HepG2 (cell line): ENCODE results near the gene ANKRD11. TPM values are rescaled to one million over a fixed set of nuclear protein-coding genes. Genes with fewer than 3 reads are reported as not detected.

Experiments
- ATF7 ChIP-seq, 2 experiments: fragments of 450-650 bp in 1 of 2; sonication (generic) in 1 of 2; formaldehyde crosslinking in 1 of 2; IDR thresholded peaks; 2 replicates each; pipeline versions ENCODE4 v1.4.0 to v1.6.1; 2016 to 2020; ENCODE audit warnings: antibody characterized with exemption in 1 of 2, mild to moderate bottlenecking in 1 of 2, missing genetic modification reagents in 1 of 2
- CHCHD3 ChIP-seq: sonication (generic); formaldehyde crosslinking; IDR thresholded peaks from 2 replicates; pipeline ENCODE4 v1.8.0; 2022; ENCODE audit warnings: mild to moderate bottlenecking, missing genetic modification reagents, moderate library complexity
- E2F1 ChIP-seq: sonication (generic); formaldehyde crosslinking; IDR thresholded peaks from 2 replicates; pipeline ENCODE4 v1.5.0; 2020; ENCODE audit warnings: missing genetic modification reagents
- HDAC1 ChIP-seq: sonication (generic); formaldehyde crosslinking; IDR thresholded peaks from 2 replicates; pipeline ENCODE4 v1.5.1; 2020; ENCODE audit warnings: mild to moderate bottlenecking, missing genetic modification reagents
- HINFP ChIP-seq: sonication (generic); formaldehyde crosslinking; IDR thresholded peaks from 2 replicates; pipeline ENCODE4 v1.4.0; 2020; ENCODE audit warnings: low read depth, mild to moderate bottlenecking, missing genetic modification reagents
- IRF2 ChIP-seq: IDR thresholded peaks from 2 replicates; pipeline ENCODE4 v1.6.1; 2018; ENCODE audit warnings: missing genetic modification reagents, missing compliant biosample characterization
- PRDM15 ChIP-seq: sonication (generic); formaldehyde crosslinking; IDR thresholded peaks from 2 replicates; pipeline ENCODE4 v1.4.0; 2020; ENCODE audit warnings: missing genetic modification reagents
- SCMH1 ChIP-seq: sonication (generic); formaldehyde crosslinking; IDR thresholded peaks from 2 replicates; pipeline ENCODE4 v1.9.0; 2021; ENCODE audit warnings: missing genetic modification reagents, mild to moderate bottlenecking, borderline replicate concordance
- SMYD3 ChIP-seq: sonication (generic); formaldehyde crosslinking; IDR thresholded peaks from 2 replicates; pipeline ENCODE4 v1.8.1; 2023; ENCODE audit warnings: mild to moderate bottlenecking, missing genetic modification reagents
- TEAD2 ChIP-seq: sonication (generic); formaldehyde crosslinking; IDR thresholded peaks from 2 replicates; pipeline ENCODE4 v1.9.0; 2021; ENCODE audit warnings: missing genetic modification reagents
- ZBTB14 ChIP-seq: sonication (generic); formaldehyde crosslinking; IDR thresholded peaks from 2 replicates; pipeline ENCODE4 v1.4.0; 2020; ENCODE audit warnings: missing genetic modification reagents
- ZBTB38 ChIP-seq: sonication (generic); formaldehyde crosslinking; IDR thresholded peaks from 2 replicates; pipeline ENCODE4 v1.5.1; 2020; ENCODE audit warnings: mild to moderate bottlenecking, missing genetic modification reagents
- ZMYM3 ChIP-seq: sonication (generic); formaldehyde crosslinking; IDR thresholded peaks from 2 replicates; pipeline ENCODE4 v1.5.1; 2020; ENCODE audit warnings: mild to moderate bottlenecking, missing genetic modification reagents
- ZNF224 ChIP-seq: sonication (generic); formaldehyde crosslinking; IDR thresholded peaks from 2 replicates; pipeline ENCODE4 v1.5.0; 2020; ENCODE audit warnings: mild to moderate bottlenecking, missing genetic modification reagents
- ZNF317 ChIP-seq: sonication (generic); formaldehyde crosslinking; IDR thresholded peaks from 2 replicates; pipeline ENCODE4 v1.5.0; 2020; ENCODE audit warnings: mild to moderate bottlenecking, missing genetic modification reagents
- ZNF331 ChIP-seq: sonication (generic); formaldehyde crosslinking; IDR thresholded peaks from 2 replicates; pipeline ENCODE4 v1.4.0; 2020; ENCODE audit warnings: missing genetic modification reagents
- ZNF556 ChIP-seq: sonication (generic); formaldehyde crosslinking; IDR thresholded peaks from 2 replicates; pipeline ENCODE4 v1.4.0; 2020; ENCODE audit warnings: mild to moderate bottlenecking, missing genetic modification reagents, borderline replicate concordance
- ZNF563 ChIP-seq: sonication (generic); formaldehyde crosslinking; IDR thresholded peaks from 2 replicates; pipeline ENCODE4 v1.8.0; 2022; ENCODE audit warnings: mild to moderate bottlenecking, moderate library complexity, missing genetic modification reagents
- ZNF619 ChIP-seq: sonication (generic); formaldehyde crosslinking; IDR thresholded peaks from 2 replicates; pipeline ENCODE4 v1.4.0; 2020; ENCODE audit warnings: mild to moderate bottlenecking, missing genetic modification reagents
- ZNF629 ChIP-seq: sonication (generic); formaldehyde crosslinking; conservative IDR thresholded peaks from 2 replicates; pipeline ENCODE4 v1.5.0; 2020; ENCODE audit warnings: missing genetic modification reagents
- ZNF777 ChIP-seq: sonication (generic); formaldehyde crosslinking; IDR thresholded peaks from 2 replicates; pipeline ENCODE4 v1.4.0; 2020; ENCODE audit warnings: missing genetic modification reagents
- ZNF883 ChIP-seq: sonication (generic); formaldehyde crosslinking; IDR thresholded peaks from 2 replicates; pipeline ENCODE4 v1.5.1; 2020; ENCODE audit warnings: mild to moderate bottlenecking, missing genetic modification reagents; ENCODE audit errors: not compliant biosample characterization
- polyA plus RNA-seq, 8 experiments: library from polyadenylated mRNA; depleted of rRNA in 3 of 8; stranded (reverse) in 7 of 8; unstranded in 1 of 8; fragments of >200 nt; fragmentation: Illumina TruSeq in 4 of 8; extraction: Trizol in 4 of 8; gene quantifications; 2 replicates each; pipeline versions ENCODE4 v1.2.1 to v1.2.3, GENCODE V29; 2011 to 2016; ENCODE audit warnings: low read depth in 4 of 8, missing spikeins in 1 of 8, mixed read lengths in 1 of 8; ENCODE audit not compliant: insufficient read depth in 1 of 8
- total RNA-seq, 5 experiments: library from RNA; depleted of rRNA; stranded (reverse); fragments of >200 nt; fragmentation: Illumina TruSeq; extraction: Trizol; gene quantifications; 2 replicates each; pipeline ENCODE4 v1.2.3, GENCODE V29; 2016; ENCODE audit warnings: low read depth in 1 of 5

ANKRD11 gene
- total and polyA plus RNA-seq, 2 of the 13 experiments (the other 11 are each of a cell fraction or from before 2014, with no cell fraction given), result 21.4 to 38.4 TPM

GRCh38 chr16:89490439-89491237 is at the start of gene ANKRD11 (continued):
- TF ChIP-seq PRDM15 (CRISPR knock-in tag), result no peak; the same call in none of the 2 replicates
- peak; percentile 91; the same call in 1 of the 2 replicates for TF ChIP-seq ZNF556 (CRISPR knock-in tag)
- no peak; the same call in 1 of the 2 replicates for TF ChIP-seq ZNF619 (CRISPR knock-in tag)
- peak; percentile 67 for TF ChIP-seq E2F1
- TF ChIP-seq ZMYM3, result no peak
- no peak for TF ChIP-seq SCMH1 (CRISPR knock-in tag)
- TF ChIP-seq HDAC1 (CRISPR knock-in tag), result peak; percentile 91
- TF ChIP-seq ATF7 (IDR thresholded peaks at IDR 0.05), result no peak; the same call in 1 of the 2 replicates
- no peak for TF ChIP-seq ATF7 (CRISPR knock-in tag; IDR thresholded peaks at IDR 0.05)
- TF ChIP-seq ZNF224 (CRISPR knock-in tag), result no peak
- peak; percentile 99 for TF ChIP-seq ZNF777
- no peak for TF ChIP-seq SMYD3 (CRISPR knock-in tag)
- TF ChIP-seq ZNF883 (CRISPR knock-in tag), result peak; percentile 83
- peak; percentile 85; the same call in 1 of the 2 replicates for TF ChIP-seq ZNF563 (CRISPR knock-in tag)
- TF ChIP-seq CHCHD3, result no peak; the same call in 1 of the 2 replicates
- TF ChIP-seq ZBTB38 (CRISPR knock-in tag), result peak; percentile 47
- no peak; the same call in 1 of the 2 replicates for TF ChIP-seq ZNF331 (CRISPR knock-in tag)
- TF ChIP-seq IRF2 (CRISPR knock-in tag), result peak; percentile 79
- 0 out of 2 replicates have a peak, but pooled peaks have one; percentile 38 for TF ChIP-seq ZNF317 (CRISPR knock-in tag)
- 0 out of 2 replicates have a peak, but pooled peaks have one; percentile 33 for TF ChIP-seq ZNF629 (CRISPR knock-in tag)
- TF ChIP-seq TEAD2, result 0 out of 2 replicates have a peak, but pooled peaks have one; percentile 23
- peak; percentile 63 for TF ChIP-seq ZBTB14 (CRISPR knock-in tag)
- no peak; the same call in none of the 2 replicates for TF ChIP-seq HINFP (CRISPR knock-in tag)
